ENCODE data around the gene LPP. TPM values are rescaled to one million over a fixed set of nuclear protein-coding genes. Genes with fewer than 3 reads are reported as not detected.

The LPP gene
- total and polyA plus RNA-seq, 2 of the 13 experiments (the other 11 are each of a cell fraction or from before 2014, with no cell fraction given), result 19.2 to 29.9 TPM

GRCh38 chr3:188415196-188415595 lies 261.2 kb downstream of the LPP start:
- Histone ChIP-seq H3K9me3 (ENCODE audit: low read length) (no peaks in the 10 kb centered on the region), H3K79me2 (ENCODE audit: insufficient read depth, low read length) (peaks cover 2% of the 10 kb centered on the region), H3K36me3 (replicated peaks in 1 of 2; ENCODE audit: control insufficient read depth in 1 of 2, insufficient read depth in 2 of 2, low read length in 2 of 2) (peaks cover 0 to 1% of the 10 kb centered on the region in 2 experiments; a peak in 2 of 5 replicates), H3K27ac (ENCODE audit: extremely low read length, insufficient read depth, low read length) (no peak overlapping the region), H3K9ac (ENCODE audit: insufficient read depth, low read depth, low read length) (no peak overlapping the region), H2AFZ (ENCODE audit: low read length) (no peak overlapping the region), H3K4me3 (replicated peaks in 1 of 3; ENCODE audit: insufficient read depth in 1 of 3, low read depth in 2 of 3, low read length in 3 of 3) (no peak overlapping the region), H3K27me3 (ENCODE audit: control insufficient read depth in 1 of 2, insufficient read depth in 2 of 2, low read length in 2 of 2) (no peaks in the 10 kb centered on the region; a peak in 1 of 5 replicates), H3K4me1 (ENCODE audit: insufficient read depth, low read length) (no peaks in the 10 kb centered on the region), H4K20me1 (ENCODE audit: insufficient read depth, low read length) (no peaks in the 10 kb centered on the region), H3K4me2 (ENCODE audit: low read depth, low read length) (no peak overlapping the region)
- FAIRE-seq, result no peak
- in situ Hi-C loops (cut with HindIII; ENCODE audit: extremely low pct_ligation_motif_present, low pct_unique_long_range_greater_than_20kb), result loop anchor here (25.0 kb wide), 1 partner anchor 678 kb away; the partner anchor contains the start of gene BCL6
- DNase-seq (ENCODE audit: low spot score), result no peak
- intact Hi-C loops (cut with micrococcal nuclease; ENCODE audit: unreplicated experiment), result no loop called here
- ChIA-PET POLR2A (no interaction called here), CTCF (ENCODE audit: low intra/inter-chr PET ratio, low total read pairs) (no interaction called here)
- no TSS peak for BruUV-seq (replicated peaks)
- 64% methylated on average over 3 of the region's 3 CpGs for WGBS (ENCODE audit: low lambda C conversion rate)
- no peak for TF ChIP-seq KLF11 (CRISPR knock-in tag; IDR thresholded peaks at IDR 0.05)
- peak; percentile 79 for TF ChIP-seq NFE2L2 (IDR thresholded peaks at IDR 0.05; ENCODE audit: low read length)
- TF ChIP-seq ZNF879 (CRISPR knock-in tag; IDR thresholded peaks at IDR 0.05), result no peak
- no peak for TF ChIP-seq ZBTB7A (CRISPR knock-in tag; IDR thresholded peaks at IDR 0.05)
- TF ChIP-seq MAFF (IDR thresholded peaks at IDR 0.05; ENCODE audit: low read depth, low read length), result peak; percentile 48; the same call in 1 of the 2 replicates
- no peak for TF ChIP-seq ADNP (CRISPR knock-in tag; IDR thresholded peaks at IDR 0.05)
- no peak for TF ChIP-seq FOXO4 (CRISPR knock-in tag; conservative IDR thresholded peaks at IDR 0.05)
- TF ChIP-seq REL (CRISPR knock-in tag; conservative IDR thresholded peaks at IDR 0.05), result no peak
- TF ChIP-seq MAFK (conservative IDR thresholded peaks at IDR 0.05 in 1 of 2, IDR thresholded peaks at IDR 0.05 in 1 of 2; ENCODE audit: low read length in 2 of 2), result peak; percentile 37 to 74; a peak in 3 of 4 replicates
- no peak for TF ChIP-seq ZBTB8A (CRISPR knock-in tag; IDR thresholded peaks at IDR 0.05; ENCODE audit: borderline replicate concordance, low read depth)
- no peak for TF ChIP-seq EEA1 (CRISPR knock-in tag; IDR thresholded peaks at IDR 0.05; ENCODE audit: borderline replicate concordance)
- TF ChIP-seq ELF3 (CRISPR knock-in tag; IDR thresholded peaks at IDR 0.05), result no peak
- TF ChIP-seq NAIF1 (CRISPR knock-in tag; IDR thresholded peaks at IDR 0.05; ENCODE audit: borderline replicate concordance), result no peak
- TF ChIP-seq ZNF749 (CRISPR knock-in tag; IDR thresholded peaks at IDR 0.05; ENCODE audit: borderline replicate concordance), result no peak
- TF ChIP-seq KDM5B (CRISPR knock-in tag; IDR thresholded peaks at IDR 0.05; ENCODE audit: borderline replicate concordance), result no peak
- no peak for TF ChIP-seq PAXIP1 (CRISPR knock-in tag; conservative IDR thresholded peaks at IDR 0.05)
- TF ChIP-seq ZNF777 (CRISPR knock-in tag; IDR thresholded peaks at IDR 0.05), result no peak
- no peak for TF ChIP-seq HOXD1 (CRISPR knock-in tag; IDR thresholded peaks at IDR 0.05)
- no peak for TF ChIP-seq XRCC5 (optimal IDR thresholded peaks at IDR 0.05; ENCODE audit: low read length)
- ATAC-seq, result no peak
